H9 (cell line): Measurements from ENCODE around the gene SCAP. TPM values are rescaled to one million over a fixed set of nuclear protein-coding genes. Genes with fewer than 3 reads are reported as not detected.
A peak's percentile ranks its signal among the peaks of the same experiment; 100 is the strongest.

Source experiments
- DNase-seq: peaks from one replicate; pipeline ENCODE4 v3.0.0-alpha.2; 2017
- H2AFZ ChIP-seq: one replicate; pipeline ENCODE4 v1.6.1; 2013; ENCODE audit warnings: mild to moderate bottlenecking, low read length, control low read depth, moderate library complexity
- H2AK5ac ChIP-seq: 2 replicates; pipeline ENCODE4 v1.6.1; 2013; ENCODE audit warnings: low read length, control low read depth, mixed read lengths; ENCODE audit not compliant: insufficient read length
- H2BK120ac ChIP-seq: one replicate; pipeline ENCODE4 v1.6.1; 2013; ENCODE audit warnings: low read depth, mild to moderate bottlenecking, low read length, control low read depth, inconsistent platforms; ENCODE audit not compliant: poor library complexity, severe bottlenecking
- H2BK12ac ChIP-seq: 2 replicates; pipeline ENCODE4 v1.6.1; 2013; ENCODE audit warnings: low read length, control low read depth, mixed read lengths, low read depth; ENCODE audit not compliant: insufficient read length
- H2BK15ac ChIP-seq: 2 replicates; pipeline ENCODE4 v1.6.1; 2013; ENCODE audit warnings: low read depth, low read length, control low read depth
- H2BK20ac ChIP-seq: one replicate; pipeline ENCODE4 v1.6.1; 2013; ENCODE audit warnings: low read depth, mild to moderate bottlenecking, low read length, control low read depth, inconsistent platforms; ENCODE audit not compliant: poor library complexity, severe bottlenecking
- H2BK5ac ChIP-seq: 2 replicates; pipeline ENCODE4 v1.6.1; 2013; ENCODE audit warnings: low read length, control low read depth, mixed read lengths; ENCODE audit not compliant: insufficient read length
- H3K14ac ChIP-seq: 2 replicates; pipeline ENCODE4 v1.6.1; 2013; ENCODE audit warnings: low read length, control low read depth; ENCODE audit not compliant: insufficient read depth
- H3K18ac ChIP-seq: 2 replicates; pipeline ENCODE4 v1.6.1; 2013; ENCODE audit warnings: low read depth, mild to moderate bottlenecking, mixed read lengths, low read length, control low read depth; ENCODE audit not compliant: insufficient read length
- H3K23ac ChIP-seq: 2 replicates; pipeline ENCODE4 v1.6.1; 2013; ENCODE audit warnings: low read length, control low read depth, mixed read lengths, low read depth; ENCODE audit not compliant: insufficient read length
- H3K23me2 ChIP-seq: 2 replicates; pipeline ENCODE4 v1.6.1; 2013; ENCODE audit warnings: low read depth, mild to moderate bottlenecking, mixed read lengths, low read length, control low read depth; ENCODE audit not compliant: insufficient read length, poor library complexity, severe bottlenecking
- H3K27ac ChIP-seq: 2 replicates; pipeline ENCODE4 v1.5.1; 2013; ENCODE audit warnings: low read length, control low read depth, mixed read lengths, low read depth; ENCODE audit not compliant: insufficient read length
- H3K27me3 ChIP-seq: 2 replicates; pipeline ENCODE4 v1.6.1; 2013; ENCODE audit warnings: low read length, control low read depth, inconsistent platforms; ENCODE audit not compliant: insufficient read depth
- H3K4ac ChIP-seq: 2 replicates; pipeline ENCODE4 v1.6.1; 2013; ENCODE audit warnings: low read depth, mild to moderate bottlenecking, control low read depth, inconsistent platforms, low read length, moderate library complexity
- H3K4me1 ChIP-seq: 2 replicates; pipeline ENCODE4 v1.6.1; 2013; ENCODE audit warnings: low read length, control low read depth, inconsistent platforms; ENCODE audit not compliant: insufficient read depth
- H3K4me2 ChIP-seq: 2 replicates; pipeline ENCODE4 v1.6.1; 2013; ENCODE audit warnings: low read length, control low read depth, mixed read lengths; ENCODE audit not compliant: insufficient read length, insufficient read depth
- H3K56ac ChIP-seq: 2 replicates; pipeline ENCODE4 v1.6.1; 2013; ENCODE audit warnings: low read depth, mild to moderate bottlenecking, mixed read lengths, low read length, control low read depth; ENCODE audit not compliant: insufficient read length
- H3K79me1 ChIP-seq: 2 replicates; pipeline ENCODE4 v1.6.1; 2013; ENCODE audit warnings: low read depth, mild to moderate bottlenecking, moderate library complexity, low read length, control low read depth, inconsistent platforms; ENCODE audit not compliant: insufficient read depth, poor library complexity, severe bottlenecking
- H3K79me2 ChIP-seq: 2 replicates; pipeline ENCODE4 v1.6.1; 2013; ENCODE audit warnings: low read length, control low read depth, inconsistent platforms; ENCODE audit not compliant: insufficient read depth
- H3K9ac ChIP-seq: 2 replicates; pipeline ENCODE4 v1.6.1; 2013; ENCODE audit warnings: low read length, control low read depth, mixed read lengths; ENCODE audit not compliant: insufficient read length; ENCODE audit errors: extremely low read depth
- H3K9me3 ChIP-seq: one replicate; pipeline ENCODE4 v1.6.1; 2013; ENCODE audit warnings: low read depth, low read length, inconsistent platforms; ENCODE audit not compliant: control insufficient read depth
- H3T11ph ChIP-seq: one replicate; pipeline ENCODE4 v1.6.1; 2013; ENCODE audit warnings: mild to moderate bottlenecking, low read length, control low read depth, inconsistent platforms
- H4K20me1 ChIP-seq: one replicate; pipeline ENCODE4 v1.6.1; 2013; ENCODE audit not compliant: control insufficient read depth, insufficient read length, insufficient read depth
- H4K5ac ChIP-seq: 2 replicates; pipeline ENCODE4 v1.6.1; 2013; ENCODE audit warnings: low read depth, mild to moderate bottlenecking, mixed read lengths, low read length, control low read depth; ENCODE audit not compliant: insufficient read length
- H4K8ac ChIP-seq: replicated peaks from 2 replicates; pipeline ENCODE4 v1.6.1; 2013; ENCODE audit warnings: low read length, control low read depth, mixed read lengths, low read depth; ENCODE audit not compliant: insufficient read length
- H4K91ac ChIP-seq: 2 replicates; pipeline ENCODE4 v1.6.1; 2013; ENCODE audit warnings: low read depth, mild to moderate bottlenecking, moderate library complexity, mixed read lengths, low read length, control low read depth; ENCODE audit not compliant: insufficient read length
- H3K27ac Mint-ChIP-seq, 3 experiments: 2 replicates in 2 of 3; 3 replicates in 1 of 3; pipeline ENCODE4 v1.8.0; 2020 to 2021; ENCODE audit warnings: mixed read lengths in 3 of 3, mild to moderate bottlenecking in 1 of 3, moderate library complexity in 1 of 3
- H3K27me3 Mint-ChIP-seq: 2 replicates; pipeline ENCODE4 v1.8.0; 2021; ENCODE audit warnings: low read depth, mild to moderate bottlenecking, moderate library complexity, mixed read lengths
- H3K36me3 Mint-ChIP-seq, 3 experiments: 2 replicates in 2 of 3; 3 replicates in 1 of 3; pipeline ENCODE4 v1.8.0; 2020 to 2021; ENCODE audit warnings: low read depth in 3 of 3, mixed read lengths in 3 of 3; ENCODE audit not compliant: insufficient read depth in 1 of 3
- H3K4me1 Mint-ChIP-seq, 2 experiments: 2 replicates each; pipeline ENCODE4 v1.8.0; 2020; ENCODE audit warnings: mixed read lengths in 2 of 2
- H3K4me3 Mint-ChIP-seq, 2 experiments: 2 replicates in 1 of 2; 3 replicates in 1 of 2; pipeline ENCODE4 v1.8.0; 2020 to 2021; ENCODE audit warnings: mild to moderate bottlenecking in 2 of 2, mixed read lengths in 2 of 2, moderate library complexity in 1 of 2
- H3K9me3 Mint-ChIP-seq, 2 experiments: 2 replicates in 1 of 2; 3 replicates in 1 of 2; pipeline ENCODE4 v1.8.0; 2020; ENCODE audit warnings: mild to moderate bottlenecking in 2 of 2, mixed read lengths in 2 of 2, moderate library complexity in 1 of 2
- WGBS: extraction: QIAGEN DNeasy Blood & Tissue Kit; methylation state at CpG from one replicate; pipeline ENCODE4 v1.1.7; 2013; ENCODE audit warnings: missing lambda C conversion rate, low lambda C conversion rate, mixed read lengths; ENCODE audit not compliant: insufficient read length; ENCODE audit errors: extremely low coverage; 5-methylcytosine and 5-hydroxymethylcytosine counted together
- total RNA-seq: library from RNA; stranded (reverse); gene quantifications from 2 replicates; pipeline ENCODE4 v1.2.1, GENCODE V29; 2021
- TF ChIP-seq, protein P1 (sequence below): fragments of 200-600 bp; sonication (generic); conservative IDR thresholded peaks from 3 replicates; pipeline ENCODE4 v1.8.0; 2021; ENCODE audit warnings: antibody characterized with exemption, mild to moderate bottlenecking

The SCAP gene
- total RNA-seq, 1 experiment from 2014 or later = 104 TPM

DNA sequence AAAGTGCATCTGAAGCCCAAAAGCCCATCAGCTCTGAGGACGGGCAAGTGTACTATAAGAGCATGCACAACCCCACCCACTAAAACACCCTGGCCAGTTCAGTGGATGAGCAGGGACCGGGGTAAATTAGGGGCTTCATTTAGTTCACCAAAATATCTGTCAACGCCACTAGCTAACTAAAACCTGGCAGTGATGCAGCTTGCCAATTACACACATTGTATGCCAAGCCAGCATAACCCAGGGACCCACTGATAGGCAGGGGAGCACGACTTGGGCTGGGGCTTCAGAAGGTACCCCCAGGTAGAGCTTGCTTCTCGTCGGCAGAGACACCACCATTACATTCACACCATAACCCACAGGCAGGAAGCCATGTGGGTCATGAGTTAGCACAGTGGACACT lies 47.9 kb downstream of the SCAP start:
- Histone ChIP-seq H2BK20ac (no peak overlapping the region), H4K91ac (no peak overlapping the region), H3K56ac (no peak overlapping the region), H3T11ph (no peak overlapping the region), H3K14ac (no peak overlapping the region), H3K23me2 (no peaks in the 10 kb centered on the region), H2AK5ac (no peak overlapping the region), H3K18ac (no peak overlapping the region), H4K5ac (no peak overlapping the region), H3K79me2 (no peaks in the 10 kb centered on the region), H3K27me3 (no peaks in the 10 kb centered on the region), H2AFZ (no peak overlapping the region), H4K20me1 (no peaks in the 10 kb centered on the region), H3K4me2 (no peak overlapping the region), H3K23ac (no peak overlapping the region), H2BK120ac (no peak overlapping the region), H3K4me1 (no peaks in the 10 kb centered on the region), H2BK15ac (no peak overlapping the region), H3K9me3 (no peaks in the 10 kb centered on the region), H3K4ac (no peak overlapping the region), H3K27ac (no peak overlapping the region), H2BK12ac (no peak overlapping the region), H3K9ac (no peak overlapping the region), H4K8ac (no peak overlapping the region), H2BK5ac (no peak overlapping the region), H3K79me1 (no peaks in the 10 kb centered on the region)
- H3K4me1 Mint-ChIP-seq = peaks cover 5% of the 10 kb centered on the region in 2 experiments; a peak in 3 of 4 replicates
- WGBS = no CpG with 5 or more reads among the region's 6 CpGs
- H3K36me3 Mint-ChIP-seq = peaks cover 19 to 52% (median 34%) of the 10 kb centered on the region in 3 experiments
- H3K27ac Mint-ChIP-seq = no peak overlapping the region
- H3K27me3 Mint-ChIP-seq = no peaks in the 10 kb centered on the region
- TF ChIP-seq, protein P1, sequence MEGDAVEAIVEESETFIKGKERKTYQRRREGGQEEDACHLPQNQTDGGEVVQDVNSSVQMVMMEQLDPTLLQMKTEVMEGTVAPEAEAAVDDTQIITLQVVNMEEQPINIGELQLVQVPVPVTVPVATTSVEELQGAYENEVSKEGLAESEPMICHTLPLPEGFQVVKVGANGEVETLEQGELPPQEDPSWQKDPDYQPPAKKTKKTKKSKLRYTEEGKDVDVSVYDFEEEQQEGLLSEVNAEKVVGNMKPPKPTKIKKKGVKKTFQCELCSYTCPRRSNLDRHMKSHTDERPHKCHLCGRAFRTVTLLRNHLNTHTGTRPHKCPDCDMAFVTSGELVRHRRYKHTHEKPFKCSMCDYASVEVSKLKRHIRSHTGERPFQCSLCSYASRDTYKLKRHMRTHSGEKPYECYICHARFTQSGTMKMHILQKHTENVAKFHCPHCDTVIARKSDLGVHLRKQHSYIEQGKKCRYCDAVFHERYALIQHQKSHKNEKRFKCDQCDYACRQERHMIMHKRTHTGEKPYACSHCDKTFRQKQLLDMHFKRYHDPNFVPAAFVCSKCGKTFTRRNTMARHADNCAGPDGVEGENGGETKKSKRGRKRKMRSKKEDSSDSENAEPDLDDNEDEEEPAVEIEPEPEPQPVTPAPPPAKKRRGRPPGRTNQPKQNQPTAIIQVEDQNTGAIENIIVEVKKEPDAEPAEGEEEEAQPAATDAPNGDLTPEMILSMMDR = no peak
- H3K9me3 Mint-ChIP-seq = no peaks in the 10 kb centered on the region
- DNase-seq = peak; percentile 20
- no peak overlapping the region for H3K4me3 Mint-ChIP-seq
